SHP77 (cell line): ENCODE data around the gene CES4A.
"Not testable (repeated sequence)": the region's sequence is repeated elsewhere in the genome, so short reads cannot be mapped to it uniquely, and the experiment has no call there.

Experiments used
- DNase-seq, 2 experiments: peaks; one replicate each; lab custom pipeline; 2025; lab: John Stamatoyannopoulos, UW

Gene CES4A

GRCh38 chr16:67022531-67023214, 34.3 kb downstream of the CES4A start:
- no peak for DNase-seq

- DNase-seq = no peak
Measured at GRCh38 chr16:67023689-67024088, 35.3 kb downstream of the CES4A start.

- no peak for DNase-seq
Measured at GRCh38 chr16:67024384-67025209, 36.2 kb downstream of the CES4A start.

GRCh38 chr16:67025210-67025550, 36.8 kb downstream of the CES4A start:
- DNase-seq = no peak

GRCh38 chr16:67026570-67026969, 38.2 kb downstream of the CES4A start:
- no peak for DNase-seq

- no peak for DNase-seq
Measured at GRCh38 chr16:67027046-67027445, 38.7 kb downstream of the CES4A start.

- DNase-seq = no peak
Measured at GRCh38 chr16:67028167-67028695, 39.8 kb downstream of the CES4A start.

GRCh38 chr16:67028696-67029253, 40.4 kb downstream of the CES4A start, which contains the start of gene CBFB:
Gene CBFB (plus strand): TSS chr16:67029149. CDS start chr16:67029408, 259 bp downstream.
- peak; percentile 75 to 86 for DNase-seq

GRCh38 chr16:67029254-67030096, 41.1 kb downstream of the CES4A start:
- DNase-seq = peak in 1 of 2 experiments; percentile 16

- DNase-seq = no peak
Measured at GRCh38 chr16:67030221-67030962, 42.0 kb downstream of the CES4A start.

GRCh38 chr16:67034487-67034886, 46.1 kb downstream of the CES4A start:
- no peak for DNase-seq

- DNase-seq = no peak
Measured at GRCh38 chr16:67035364-67035763, 47.0 kb downstream of the CES4A start.

GRCh38 chr16:67036323-67036741, 47.9 kb downstream of the CES4A start:
- no peak for DNase-seq

- DNase-seq = no peak
Measured at GRCh38 chr16:67039260-67040020, 51.1 kb downstream of the CES4A start.

GRCh38 chr16:67040166-67040565, 51.8 kb downstream of the CES4A start:
- no peak for DNase-seq

GRCh38 chr16:67040906-67041305, 52.5 kb downstream of the CES4A start:
- no peak for DNase-seq

- DNase-seq = not testable (repeated sequence)
Measured at GRCh38 chr16:67041520-67041919, 53.1 kb downstream of the CES4A start.

- no peak for DNase-seq
Measured at GRCh38 chr16:67043420-67043819, 55.0 kb downstream of the CES4A start.

GRCh38 chr16:67050796-67051195, 62.4 kb downstream of the CES4A start:
- DNase-seq = no peak

- DNase-seq = no peak
Measured at GRCh38 chr16:67052399-67052798, 64.0 kb downstream of the CES4A start.
